ENCODE measurements around the gene RNF112. TPM values are rescaled to one million over a fixed set of nuclear protein-coding genes. Genes with fewer than 3 reads are reported as not detected.

The RNF112 gene
- total RNA-seq, 1 donor from 2014 or later, result 8.6 TPM

GRCh38 chr17:19388791-19389785 lies 21.9 kb upstream of the RNF112 start:
- Mint-ChIP-seq H3K36me3 (ENCODE audit: unreplicated experiment) (no peaks in the 10 kb centered on the region), H3K27ac (ENCODE audit: unreplicated experiment) (peak overlapping the region; percentile 72), H3K9me3 (ENCODE audit: unreplicated experiment) (peaks cover 11% of the 10 kb centered on the region), H3K4me3 (ENCODE audit: unreplicated experiment) (no peak overlapping the region), H3K4me1 (ENCODE audit: low read depth, unreplicated experiment) (peaks cover 26% of the 10 kb centered on the region), H3K27me3 (ENCODE audit: unreplicated experiment) (peaks cover 11% of the 10 kb centered on the region)
- no peak for TF ChIP-seq CTCF (IDR thresholded peaks at IDR 0.05; ENCODE audit: partially characterized antibody, unreplicated experiment)
- DNase-seq, result no peak

- no peak for TF ChIP-seq CTCF (IDR thresholded peaks at IDR 0.05; ENCODE audit: partially characterized antibody, unreplicated experiment)
- H3K4me3 Mint-ChIP-seq (ENCODE audit: unreplicated experiment), result no peak overlapping the region
- H3K36me3 Mint-ChIP-seq (ENCODE audit: unreplicated experiment), result no peaks in the 10 kb centered on the region
- H3K9me3 Mint-ChIP-seq (ENCODE audit: unreplicated experiment), result peaks cover 10% of the 10 kb centered on the region
- peak overlapping the region; percentile 24 for H3K27ac Mint-ChIP-seq (ENCODE audit: unreplicated experiment)
- H3K4me1 Mint-ChIP-seq (ENCODE audit: low read depth, unreplicated experiment), result peaks cover 17% of the 10 kb centered on the region
- peaks cover 12% of the 10 kb centered on the region for H3K27me3 Mint-ChIP-seq (ENCODE audit: unreplicated experiment)
- DNase-seq, result no peak
These were observed 20.1 kb upstream of the RNF112 start for GRCh38 chr17:19390951-19391350.

- Mint-ChIP-seq H3K27me3 (ENCODE audit: unreplicated experiment) (peaks cover 12% of the 10 kb centered on the region), H3K4me3 (ENCODE audit: unreplicated experiment) (no peak overlapping the region), H3K36me3 (ENCODE audit: unreplicated experiment) (no peaks in the 10 kb centered on the region), H3K27ac (ENCODE audit: unreplicated experiment) (no peak overlapping the region), H3K4me1 (ENCODE audit: low read depth, unreplicated experiment) (peaks cover 15% of the 10 kb centered on the region), H3K9me3 (ENCODE audit: unreplicated experiment) (peaks cover 7% of the 10 kb centered on the region)
- no peak for TF ChIP-seq CTCF (IDR thresholded peaks at IDR 0.05; ENCODE audit: partially characterized antibody, unreplicated experiment)
- no peak for DNase-seq
These were observed 19.6 kb upstream of the RNF112 start for GRCh38 chr17:19391432-19391831.

- Mint-ChIP-seq H3K27ac (ENCODE audit: unreplicated experiment) (no peak overlapping the region), H3K36me3 (ENCODE audit: unreplicated experiment) (no peaks in the 10 kb centered on the region), H3K9me3 (ENCODE audit: unreplicated experiment) (peaks cover 6% of the 10 kb centered on the region), H3K4me3 (ENCODE audit: unreplicated experiment) (no peak overlapping the region), H3K4me1 (ENCODE audit: low read depth, unreplicated experiment) (peaks cover 13% of the 10 kb centered on the region), H3K27me3 (ENCODE audit: unreplicated experiment) (peaks cover 9% of the 10 kb centered on the region)
- DNase-seq, result no peak
- TF ChIP-seq CTCF (IDR thresholded peaks at IDR 0.05; ENCODE audit: partially characterized antibody, unreplicated experiment), result no peak
These were observed 18.7 kb upstream of the RNF112 start for GRCh38 chr17:19392303-19392702.

GRCh38 chr17:19397556-19398041 lies 13.4 kb upstream of the RNF112 start:
- no peak overlapping the region for H3K27ac Mint-ChIP-seq (ENCODE audit: unreplicated experiment)
- no peak for TF ChIP-seq CTCF (IDR thresholded peaks at IDR 0.05; ENCODE audit: partially characterized antibody, unreplicated experiment)
- H3K4me3 Mint-ChIP-seq (ENCODE audit: unreplicated experiment), result no peak overlapping the region
- H3K4me1 Mint-ChIP-seq (ENCODE audit: low read depth, unreplicated experiment), result peaks cover 9% of the 10 kb centered on the region
- no peak for DNase-seq
- peaks cover 1% of the 10 kb centered on the region for H3K9me3 Mint-ChIP-seq (ENCODE audit: unreplicated experiment)
- peaks cover 1% of the 10 kb centered on the region for H3K27me3 Mint-ChIP-seq (ENCODE audit: unreplicated experiment)
- no peaks in the 10 kb centered on the region for H3K36me3 Mint-ChIP-seq (ENCODE audit: unreplicated experiment)
